ENCODE data around the gene HDAC1.

GRCh38 chr1:32269744-32270143 is 22.1 kb upstream of the HDAC1 start:
- TF ChIP-seq CTCF (conservative IDR thresholded peaks at IDR 0.05; ENCODE audit: low read length): no peak
- TF ChIP-seq EZH2phosphoT487 (IDR thresholded peaks at IDR 0.05; ENCODE audit: borderline replicate concordance, low read depth, low read length): no peak
